HG03565 (cell line): ENCODE data around the gene EMILIN1.
A peak's percentile ranks its signal among the peaks of the same experiment; 100 is the strongest.

ENCODE experiments used
- ATAC-seq: cut with Tn5 transposase; IDR thresholded peaks from one replicate; pipeline ENCODE4 v1.9.1; 2021; ENCODE audit warnings: mild to moderate bottlenecking, moderate library complexity; ENCODE audit not compliant: unreplicated experiment

EMILIN1 gene

GRCh38 chr2:27079233-27080139 is 1.1 kb downstream of the EMILIN1 start:
- ATAC-seq = no peak

- ATAC-seq = no peak
Observed at GRCh38 chr2:27080140-27080469, 1.7 kb downstream of the EMILIN1 start.

- ATAC-seq = no peak
Observed at GRCh38 chr2:27080603-27080936, 2.2 kb downstream of the EMILIN1 start.

DNA sequence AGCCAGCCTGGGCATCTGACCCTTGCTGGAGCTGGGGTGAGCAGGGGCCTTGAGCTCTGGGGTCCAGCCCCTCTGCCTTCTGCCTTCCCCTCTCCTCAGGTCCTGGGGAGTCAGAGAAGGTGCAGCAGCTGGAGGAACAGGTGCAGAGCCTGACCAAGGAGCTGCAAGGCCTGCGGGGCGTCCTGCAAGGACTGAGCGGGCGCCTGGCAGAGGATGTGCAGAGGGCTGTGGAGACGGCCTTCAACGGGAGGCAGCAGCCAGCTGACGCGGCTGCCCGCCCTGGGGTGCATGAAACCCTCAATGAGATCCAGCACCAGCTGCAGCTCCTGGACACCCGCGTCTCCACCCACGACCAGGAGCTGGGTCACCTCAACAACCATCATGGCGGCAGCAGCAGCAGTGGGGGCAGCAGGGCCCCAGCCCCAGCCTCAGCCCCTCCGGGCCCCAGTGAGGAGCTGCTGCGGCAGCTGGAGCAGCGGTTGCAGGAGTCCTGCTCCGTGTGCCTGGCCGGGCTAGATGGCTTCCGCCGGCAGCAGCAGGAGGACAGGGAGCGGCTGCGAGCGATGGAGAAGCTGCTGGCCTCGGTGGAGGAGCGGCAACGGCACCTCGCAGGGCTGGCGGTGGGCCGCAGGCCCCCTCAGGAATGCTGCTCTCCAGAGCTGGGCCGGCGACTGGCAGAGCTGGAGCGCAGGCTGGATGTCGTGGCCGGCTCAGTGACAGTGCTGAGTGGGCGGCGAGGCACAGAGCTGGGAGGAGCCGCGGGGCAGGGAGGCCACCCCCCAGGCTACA is 3.8 kb downstream of the EMILIN1 start:
- no peak for ATAC-seq

DNA sequence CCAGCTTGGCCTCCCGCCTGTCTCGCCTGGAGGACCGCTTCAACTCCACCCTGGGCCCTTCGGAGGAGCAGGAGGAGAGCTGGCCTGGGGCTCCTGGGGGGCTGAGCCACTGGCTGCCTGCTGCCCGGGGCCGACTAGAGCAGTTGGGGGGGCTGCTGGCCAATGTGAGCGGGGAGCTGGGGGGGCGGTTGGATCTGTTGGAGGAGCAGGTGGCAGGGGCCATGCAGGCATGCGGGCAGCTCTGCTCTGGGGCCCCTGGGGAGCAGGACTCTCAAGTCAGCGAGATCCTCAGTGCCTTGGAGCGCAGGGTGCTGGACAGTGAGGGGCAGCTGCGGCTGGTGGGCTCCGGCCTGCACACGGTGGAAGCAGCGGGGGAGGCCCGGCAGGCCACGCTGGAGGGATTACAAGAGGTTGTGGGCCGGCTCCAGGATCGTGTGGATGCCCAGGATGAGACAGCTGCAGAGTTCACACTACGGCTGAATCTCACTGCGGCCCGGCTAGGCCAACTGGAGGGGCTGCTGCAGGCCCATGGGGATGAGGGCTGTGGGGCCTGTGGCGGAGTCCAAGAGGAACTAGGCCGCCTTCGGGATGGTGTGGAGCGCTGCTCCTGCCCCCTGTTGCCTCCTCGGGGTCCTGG is 4.5 kb downstream of the EMILIN1 start:
- ATAC-seq = no peak

GRCh38 chr2:27083410-27084296 is 5.2 kb downstream of the EMILIN1 start:
- no peak for ATAC-seq

- no peak for ATAC-seq
Observed at GRCh38 chr2:27084297-27085061, 6.1 kb downstream of the EMILIN1 start.

GRCh38 chr2:27085062-27085672 is 6.8 kb downstream of the EMILIN1 start:
- no peak for ATAC-seq

DNA sequence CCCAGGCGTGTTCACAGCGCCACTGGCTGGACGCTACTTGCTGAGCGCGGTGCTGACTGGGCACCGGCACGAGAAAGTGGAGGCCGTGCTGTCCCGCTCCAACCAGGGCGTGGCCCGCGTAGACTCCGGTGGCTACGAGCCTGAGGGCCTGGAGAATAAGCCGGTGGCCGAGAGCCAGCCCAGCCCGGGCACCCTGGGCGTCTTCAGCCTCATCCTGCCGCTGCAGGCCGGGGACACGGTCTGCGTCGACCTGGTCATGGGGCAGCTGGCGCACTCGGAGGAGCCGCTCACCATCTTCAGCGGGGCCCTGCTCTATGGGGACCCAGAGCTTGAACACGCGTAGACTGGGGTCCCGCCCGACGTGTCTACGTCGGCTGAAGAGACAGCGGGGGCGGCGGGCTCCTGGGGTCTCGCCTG is 7.3 kb downstream of the EMILIN1 start:
- no peak for ATAC-seq

GRCh38 chr2:27086090-27086723 is 7.8 kb downstream of the EMILIN1 start:
- peak; percentile 82 for ATAC-seq

- ATAC-seq = no peak
Observed at GRCh38 chr2:27086724-27087593, 8.5 kb downstream of the EMILIN1 start, which contains the start of gene KHK. KHK (plus strand) TSS chr2:27086772; CDS start chr2:27087260, 488 bp downstream.

GRCh38 chr2:27087823-27088410 is 9.5 kb downstream of the EMILIN1 start:
- no peak for ATAC-seq

DNA sequence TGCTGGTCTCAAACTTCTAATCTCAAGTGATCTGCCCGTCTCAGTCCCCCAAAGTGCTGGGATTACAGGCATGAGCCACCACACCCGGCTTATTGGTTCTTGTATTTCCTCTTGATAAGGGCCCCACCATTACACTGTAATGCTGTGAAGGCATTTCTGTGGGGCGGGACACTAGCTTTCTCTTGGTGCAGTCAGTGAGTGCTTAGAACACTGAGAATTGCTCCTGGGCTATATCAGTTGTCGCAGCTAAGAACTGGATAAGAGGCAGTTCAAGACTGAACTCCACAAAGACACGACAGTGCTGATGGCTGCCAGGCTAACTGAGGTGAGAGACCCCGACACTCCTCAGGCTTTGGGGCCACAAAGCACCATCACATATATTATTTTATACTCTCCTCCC is 10.2 kb downstream of the EMILIN1 start:
- ATAC-seq = no peak

DNA sequence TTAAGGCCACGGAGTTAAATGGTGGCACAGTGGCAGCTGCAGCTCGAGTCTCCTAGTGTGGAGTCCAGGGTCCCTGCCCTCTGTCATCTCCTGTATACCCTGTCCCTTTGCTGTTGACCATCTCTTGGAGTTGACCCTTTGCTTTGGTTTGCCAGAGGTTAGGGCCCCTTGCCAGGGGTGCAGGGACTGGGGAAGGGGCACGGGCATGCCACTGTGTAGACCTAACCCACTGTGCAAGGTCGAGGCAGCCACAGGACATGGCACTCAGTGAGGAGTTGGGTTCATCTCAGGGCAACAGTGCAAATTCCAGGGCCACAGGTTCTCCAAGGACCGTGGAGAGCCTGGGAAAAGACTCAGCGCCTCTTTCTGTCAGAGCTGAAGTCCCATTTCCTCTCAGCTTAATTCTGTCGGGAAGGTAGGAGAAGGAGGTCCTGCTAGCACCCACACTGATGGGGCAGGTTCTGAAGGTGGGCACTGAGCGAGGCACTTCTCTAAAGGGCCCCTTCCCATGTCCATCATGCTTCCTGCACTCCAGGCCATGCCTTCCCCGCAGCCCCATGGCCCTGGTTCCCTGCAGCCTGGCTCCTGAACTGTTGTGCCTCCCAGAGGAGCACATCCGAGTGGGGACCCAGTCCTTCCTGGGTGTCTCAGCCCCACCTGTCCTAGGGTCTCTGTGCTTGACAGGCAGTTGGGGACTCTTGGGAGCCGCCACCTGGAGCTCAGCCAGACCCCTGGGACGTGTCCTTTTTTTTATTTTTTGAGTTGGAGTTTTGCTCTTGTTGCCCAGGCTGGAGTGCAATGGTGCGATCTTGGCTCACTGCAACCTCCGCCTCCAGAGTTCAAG is 10.9 kb downstream of the EMILIN1 start:
- no peak for ATAC-seq

DNA sequence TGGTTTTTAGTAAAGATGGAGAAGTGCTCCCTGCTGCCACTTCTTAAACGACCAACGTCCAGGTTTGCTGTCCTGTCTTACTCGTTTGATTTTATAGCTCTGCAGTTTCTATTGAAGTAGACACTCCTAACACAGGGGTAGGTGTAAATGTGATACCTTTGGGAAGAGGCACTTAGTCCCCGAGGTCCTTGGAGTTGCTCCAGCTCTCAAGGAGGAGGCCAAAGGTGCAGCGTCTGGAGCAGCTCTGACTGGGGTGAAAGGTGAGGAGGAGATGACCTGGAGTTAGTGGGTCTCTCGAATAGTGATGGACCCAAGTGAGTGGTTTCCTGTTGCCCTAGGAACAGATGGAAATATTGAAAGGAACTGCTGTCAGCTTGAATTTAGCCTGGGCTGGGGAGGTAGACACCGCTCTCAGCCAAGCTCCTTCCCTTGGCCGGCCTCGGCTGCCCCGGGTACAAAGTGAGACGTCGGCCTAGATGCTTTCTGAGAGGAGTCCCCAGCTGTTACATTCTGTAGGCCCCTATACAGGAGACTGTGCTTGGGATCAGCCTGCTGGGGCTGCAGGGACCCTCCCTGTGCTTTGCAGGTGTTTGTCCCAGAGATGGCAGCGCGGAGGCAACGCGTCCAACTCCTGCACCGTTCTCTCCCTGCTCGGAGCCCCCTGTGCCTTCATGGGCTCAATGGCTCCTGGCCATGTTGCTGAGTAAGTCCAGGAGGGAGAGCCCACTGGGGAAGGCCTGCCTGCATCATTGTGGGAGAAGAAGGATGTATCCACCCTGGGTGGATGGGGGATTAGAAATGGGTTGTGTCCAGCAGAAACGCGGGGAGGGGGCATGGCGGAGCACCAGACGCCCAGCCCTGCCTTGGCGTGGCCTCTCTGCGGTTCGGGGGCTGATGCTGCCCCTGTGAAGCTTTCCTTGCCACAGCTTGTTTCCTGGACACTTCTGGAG is 13.6 kb downstream of the EMILIN1 start:
- ATAC-seq = no peak
